T-helper 9 cell (primary cell): Measurements from ENCODE around the gene CPA1.

Experiments
- DNase-seq: peaks from one replicate; pipeline ENCODE4 v3.0.0-alpha.2; 2020
- total RNA-seq, 2 donors: gene quantifications; one replicate each; lab custom pipeline; 2026; lab: John Stamatoyannopoulos, UW

The CPA1 gene
- total RNA-seq, result 0 reads per million in 2 donors

DNA sequence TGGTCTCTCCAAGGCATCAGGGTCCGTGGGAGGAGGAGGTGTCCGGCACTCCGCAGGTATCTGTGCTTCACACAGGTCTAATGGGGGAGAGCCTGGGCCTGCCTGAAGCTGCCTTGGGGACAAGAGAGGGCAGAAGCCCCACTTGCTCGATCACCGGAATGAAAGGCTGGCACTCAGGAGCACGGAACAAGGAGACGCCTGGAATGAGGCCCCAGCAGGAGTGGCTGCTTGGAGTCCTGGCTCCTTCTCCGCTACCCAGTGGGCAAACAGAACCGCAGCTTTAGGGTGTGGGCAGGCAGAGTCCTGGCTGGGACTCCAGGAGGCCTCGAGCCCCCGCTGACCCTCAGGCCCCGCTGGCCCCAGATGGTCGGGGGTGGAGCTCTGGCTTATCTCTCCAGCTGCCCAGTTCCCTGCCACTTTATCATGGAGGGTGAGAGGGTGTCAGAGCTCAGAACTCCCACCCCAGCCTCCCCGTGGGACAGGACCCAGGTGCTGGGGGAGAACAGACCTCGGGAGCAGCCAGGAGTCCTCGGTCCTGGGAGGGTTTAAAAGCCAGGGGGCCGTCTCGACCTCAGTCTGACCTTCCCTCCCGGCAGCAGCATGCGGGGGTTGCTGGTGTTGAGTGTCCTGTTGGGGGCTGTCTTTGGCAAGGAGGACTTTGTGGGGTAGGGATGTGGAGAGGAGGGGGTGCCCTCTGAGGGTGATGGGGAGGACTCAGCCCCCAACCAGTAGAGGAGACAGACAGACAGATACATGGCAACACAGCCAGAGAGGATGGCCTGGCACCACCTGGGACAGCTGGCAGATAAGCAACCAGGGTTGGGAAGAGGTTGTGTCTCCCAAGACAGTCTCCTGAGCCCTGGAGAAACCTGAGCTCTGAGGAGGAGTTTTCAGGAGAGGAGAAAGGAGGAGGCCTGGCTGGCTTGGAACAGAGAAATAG lies at the start of gene CPA1:
TSS of gene CPA1 (plus strand) at position 574 of the 940 bp plus-strand sequence. CDS start at position 601, 27 bp downstream.
- no peak for DNase-seq

GRCh38 chr7:130332259-130333053 lies 47.8 kb upstream of the CPA1 start:
- no peak for DNase-seq

DNA sequence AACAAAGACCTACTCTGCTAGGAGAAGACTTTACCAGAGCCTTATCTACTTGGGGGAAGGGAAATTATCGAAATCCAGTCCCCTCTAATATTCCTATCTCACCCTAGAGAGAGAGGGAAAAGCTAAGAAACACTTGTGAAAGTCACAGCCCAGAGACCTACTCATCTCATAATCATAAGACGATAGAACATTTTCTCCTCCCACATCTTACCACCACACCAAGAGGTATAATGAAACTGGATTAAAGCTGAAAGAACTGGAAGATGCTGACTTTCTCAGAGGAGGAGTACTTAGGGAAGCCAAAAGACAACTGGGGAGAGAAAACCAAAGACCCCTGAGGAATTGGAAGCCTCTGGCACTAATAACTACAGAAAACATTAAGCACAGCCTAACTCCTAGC lies 46.5 kb upstream of the CPA1 start:
- DNase-seq, result no peak

DNA sequence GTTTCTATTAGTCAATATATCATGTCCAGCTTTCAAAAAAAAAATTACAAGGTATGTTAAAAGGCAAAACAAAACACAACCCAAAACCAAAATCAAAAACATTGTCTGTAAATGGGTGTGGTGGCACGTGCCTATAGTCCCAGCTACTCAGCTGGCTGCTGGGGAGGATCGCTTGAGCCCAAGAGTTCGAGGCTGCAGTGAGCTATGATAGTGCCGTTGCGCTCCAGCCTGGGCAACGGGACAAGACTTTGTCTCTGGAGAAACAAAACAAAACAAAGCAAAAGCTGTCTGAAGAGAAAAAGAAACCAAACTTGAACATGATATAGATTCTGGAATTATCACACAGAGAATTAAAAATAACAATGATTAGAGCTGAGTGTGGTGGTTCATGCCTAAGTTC lies 46.0 kb upstream of the CPA1 start:
- DNase-seq, result no peak

- no peak for DNase-seq
Measured at GRCh38 chr7:130337410-130337971, 42.8 kb upstream of the CPA1 start.

- DNase-seq, result no peak
Measured at GRCh38 chr7:130338233-130338632, 42.1 kb upstream of the CPA1 start.

GRCh38 chr7:130341882-130342281 lies 38.4 kb upstream of the CPA1 start:
- no peak for DNase-seq

DNA sequence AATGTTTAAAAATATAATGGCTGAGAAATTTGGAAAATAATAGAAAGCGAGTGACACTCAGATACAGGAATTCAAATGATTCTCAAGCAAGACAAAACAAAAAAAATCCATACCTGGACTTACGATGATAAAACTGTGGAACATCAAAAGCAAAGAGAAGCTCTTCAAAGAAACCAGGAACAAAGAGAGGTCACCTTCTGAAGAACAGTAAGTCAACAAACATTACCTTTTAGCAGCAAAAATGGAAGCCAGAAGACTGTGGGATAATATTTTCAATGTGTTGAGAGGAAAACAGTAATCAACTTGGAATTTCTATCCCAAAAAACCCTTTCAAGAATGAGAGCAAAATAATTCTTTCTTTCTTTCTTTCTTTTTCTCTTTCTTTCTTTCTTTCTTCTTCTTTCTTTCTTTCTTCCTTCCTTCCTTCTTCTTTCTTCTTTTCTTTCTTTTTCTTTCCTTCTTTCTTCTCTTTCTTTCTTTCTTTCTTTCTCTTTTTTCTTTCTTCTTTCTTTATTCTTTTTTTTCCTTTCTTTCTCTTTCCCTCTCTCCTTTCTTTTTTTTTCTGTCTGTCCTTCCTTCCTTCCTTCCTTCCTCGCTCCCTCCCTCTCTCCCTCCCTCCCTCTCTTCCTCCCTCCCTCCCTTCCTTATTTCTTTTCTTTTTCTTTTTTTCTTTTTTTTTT lies 37.5 kb upstream of the CPA1 start:
- DNase-seq, result no peak

DNA sequence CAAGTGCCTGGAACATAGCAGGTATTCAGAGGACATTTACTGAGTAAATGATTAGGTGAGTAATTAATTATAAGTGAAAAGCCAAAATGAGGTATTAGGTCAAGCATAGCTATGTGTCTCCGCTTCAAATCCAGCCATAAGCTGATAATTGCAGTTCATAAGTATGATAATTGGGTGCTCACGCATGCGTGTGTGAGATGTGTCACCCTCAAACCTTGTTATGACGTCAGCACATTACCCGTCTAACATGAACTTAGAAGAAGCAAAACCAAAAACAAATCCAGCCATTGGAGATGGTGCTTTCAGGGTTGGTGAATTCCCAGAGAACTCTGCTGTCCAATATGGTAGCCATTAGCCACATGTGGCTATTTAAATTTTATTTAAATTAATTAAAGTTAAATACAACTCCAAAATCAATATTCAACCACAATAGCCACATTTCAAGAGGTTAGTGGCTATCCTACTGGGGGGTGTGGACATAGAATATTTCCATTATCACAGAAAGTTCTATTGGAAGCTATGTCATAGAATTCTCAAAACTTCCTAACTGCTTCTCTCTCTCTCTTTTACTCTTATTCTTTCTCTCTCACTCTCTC lies 35.9 kb upstream of the CPA1 start, which contains the start of gene CPA5:
TSS of gene CPA5 (plus strand) at position 546 of the 596 bp plus-strand sequence. CDS start 1,670 bp downstream, outside the sequence.
- DNase-seq, result no peak

- DNase-seq, result no peak
Measured at GRCh38 chr7:130345136-130345535, 35.2 kb upstream of the CPA1 start.

GRCh38 chr7:130345725-130346124 lies 34.6 kb upstream of the CPA1 start:
- DNase-seq, result no peak

DNA sequence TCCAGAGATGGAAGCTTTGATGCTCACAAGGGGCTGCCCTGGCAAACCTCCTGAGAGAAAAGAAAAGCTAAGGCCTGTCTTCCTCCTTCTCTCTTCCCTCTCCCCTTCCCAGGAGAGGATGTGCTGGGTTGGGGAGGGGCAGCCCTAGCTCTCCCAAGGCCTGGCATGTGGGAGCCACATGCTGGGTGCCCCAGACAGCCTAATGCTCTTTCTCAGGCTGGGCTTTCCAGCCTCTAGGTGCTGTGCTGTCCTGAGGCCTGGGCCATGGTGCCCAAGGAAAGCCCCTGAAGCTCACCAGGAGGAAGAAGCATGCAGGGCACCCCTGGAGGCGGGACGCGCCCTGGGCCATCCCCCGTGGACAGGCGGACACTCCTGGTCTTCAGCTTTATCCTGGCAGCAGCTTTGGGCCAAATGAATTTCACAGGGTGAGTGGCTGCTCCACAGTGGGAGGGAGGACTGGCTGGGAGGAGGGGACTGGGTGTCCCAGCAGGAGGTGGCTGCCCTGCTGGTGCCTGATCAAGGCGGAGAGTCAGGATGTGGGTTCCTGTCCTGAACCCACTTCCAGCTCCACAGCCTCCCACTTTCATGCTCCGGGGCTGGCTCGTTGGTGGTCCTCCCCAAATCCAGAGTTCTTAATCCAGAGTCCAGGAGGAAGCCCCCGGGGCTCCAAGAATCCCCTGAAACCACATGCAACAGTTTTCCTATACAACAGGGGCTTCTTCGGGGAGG lies 34.0 kb upstream of the CPA1 start:
- DNase-seq, result no peak

DNA sequence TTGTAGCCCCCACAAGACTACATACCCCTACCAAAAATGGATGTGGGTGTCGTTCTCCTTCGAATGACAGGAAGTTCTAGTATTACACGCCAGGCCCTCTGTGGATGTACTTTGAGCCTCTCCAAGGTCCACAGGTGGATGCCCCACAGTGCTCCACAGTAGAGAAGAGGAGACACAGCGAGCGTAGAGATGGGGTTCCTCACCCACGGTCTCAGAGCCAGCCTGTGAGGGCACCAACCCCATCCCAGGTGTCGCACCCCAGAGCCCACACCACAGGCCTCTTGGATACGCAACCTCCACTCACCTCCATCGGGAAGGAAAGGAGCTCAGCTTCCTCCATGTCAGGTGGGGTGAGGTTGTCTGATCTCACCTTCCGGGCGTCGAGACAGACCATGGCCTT lies 33.4 kb upstream of the CPA1 start:
- DNase-seq, result no peak

- DNase-seq, result no peak
Measured at GRCh38 chr7:130349911-130350782, 30.1 kb upstream of the CPA1 start.

DNA sequence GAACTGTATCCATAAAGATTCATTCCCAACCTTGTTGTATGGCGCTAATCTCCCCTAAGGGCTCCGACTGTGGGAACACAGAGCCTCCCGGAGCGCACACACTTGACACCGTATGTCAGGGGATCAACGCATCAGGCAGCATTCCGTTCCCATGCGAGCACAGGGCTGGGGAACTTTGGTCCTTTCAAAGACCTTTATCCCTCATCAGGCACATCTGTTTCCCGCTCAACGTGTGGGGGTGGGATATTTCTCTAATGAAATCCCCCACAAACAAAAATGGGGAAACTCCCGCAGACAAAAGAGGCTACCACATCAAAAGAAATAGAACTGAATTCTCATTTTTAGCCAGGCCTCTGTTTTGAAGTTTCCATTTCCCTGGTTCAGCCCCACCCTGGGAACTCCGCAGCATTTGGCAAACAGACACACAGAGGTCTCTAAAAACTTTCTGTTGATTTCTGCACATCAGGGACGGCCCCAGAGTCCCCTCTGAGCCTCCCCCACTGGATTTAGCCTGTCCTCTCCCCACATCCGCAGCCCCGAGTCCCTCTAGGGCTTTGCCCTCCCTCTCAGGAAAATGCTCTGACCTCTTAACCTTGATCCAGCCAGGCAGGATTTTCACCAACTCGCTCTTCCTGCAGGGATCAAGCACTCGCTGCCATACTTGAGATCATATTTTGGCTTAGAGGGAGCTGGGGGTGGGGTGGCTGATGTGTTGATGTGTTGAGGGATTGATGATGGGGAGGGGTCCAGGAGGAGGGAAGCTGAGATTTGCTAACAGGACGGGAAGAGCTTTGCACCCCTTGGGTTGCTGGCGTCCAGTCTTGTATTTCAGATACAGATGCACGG lies 29.1 kb upstream of the CPA1 start:
- DNase-seq, result no peak

DNA sequence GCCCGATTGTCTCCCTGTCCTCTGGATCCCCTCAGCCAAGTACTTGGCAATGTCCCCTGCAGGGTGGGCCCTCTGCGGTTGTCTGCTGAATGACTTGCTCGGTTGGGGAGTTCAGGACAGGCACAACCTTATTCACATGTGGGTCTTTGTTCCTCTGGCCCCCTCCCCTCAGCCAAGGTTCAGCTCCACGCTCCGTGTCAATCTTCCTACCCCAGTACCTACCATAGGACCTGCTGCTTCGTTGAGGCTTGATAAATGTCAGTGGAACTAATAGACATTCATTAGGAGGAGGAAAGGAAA lies 28.6 kb upstream of the CPA1 start:
- DNase-seq, result no peak

- no peak for DNase-seq
Measured at GRCh38 chr7:130352194-130353074, 27.9 kb upstream of the CPA1 start.

GRCh38 chr7:130353196-130353595 lies 27.1 kb upstream of the CPA1 start:
- DNase-seq, result no peak
